ENCODE measurements around the gene RHD.

DNA sequence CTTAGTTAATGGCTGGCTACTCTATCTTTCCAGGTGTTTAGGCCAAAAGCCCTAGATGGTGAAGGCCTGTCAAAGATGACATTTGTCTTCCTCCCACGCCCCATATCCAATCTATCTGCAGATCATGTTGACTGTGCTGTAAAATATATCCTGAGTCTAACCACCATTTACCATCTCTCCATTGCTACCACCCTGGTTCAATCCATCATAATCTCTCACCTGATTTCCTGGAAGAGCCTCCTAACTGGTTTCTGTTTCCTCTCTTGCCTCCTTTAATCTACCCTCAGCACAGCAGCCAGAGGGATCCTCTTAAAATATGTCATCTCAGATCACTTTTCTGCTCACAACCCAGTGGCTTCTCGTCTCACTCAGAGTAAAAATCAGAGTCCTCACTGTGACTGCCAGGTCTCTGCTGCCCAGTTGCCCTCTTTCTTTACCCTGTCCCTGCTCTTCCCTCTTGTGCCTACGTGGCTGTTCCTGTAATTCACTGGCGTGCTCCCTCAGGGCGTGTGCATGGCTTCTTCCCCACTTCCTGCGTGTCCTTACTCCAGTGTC is 83.6 kb downstream of the RHD start:
- TF ChIP-seq, protein P1, sequence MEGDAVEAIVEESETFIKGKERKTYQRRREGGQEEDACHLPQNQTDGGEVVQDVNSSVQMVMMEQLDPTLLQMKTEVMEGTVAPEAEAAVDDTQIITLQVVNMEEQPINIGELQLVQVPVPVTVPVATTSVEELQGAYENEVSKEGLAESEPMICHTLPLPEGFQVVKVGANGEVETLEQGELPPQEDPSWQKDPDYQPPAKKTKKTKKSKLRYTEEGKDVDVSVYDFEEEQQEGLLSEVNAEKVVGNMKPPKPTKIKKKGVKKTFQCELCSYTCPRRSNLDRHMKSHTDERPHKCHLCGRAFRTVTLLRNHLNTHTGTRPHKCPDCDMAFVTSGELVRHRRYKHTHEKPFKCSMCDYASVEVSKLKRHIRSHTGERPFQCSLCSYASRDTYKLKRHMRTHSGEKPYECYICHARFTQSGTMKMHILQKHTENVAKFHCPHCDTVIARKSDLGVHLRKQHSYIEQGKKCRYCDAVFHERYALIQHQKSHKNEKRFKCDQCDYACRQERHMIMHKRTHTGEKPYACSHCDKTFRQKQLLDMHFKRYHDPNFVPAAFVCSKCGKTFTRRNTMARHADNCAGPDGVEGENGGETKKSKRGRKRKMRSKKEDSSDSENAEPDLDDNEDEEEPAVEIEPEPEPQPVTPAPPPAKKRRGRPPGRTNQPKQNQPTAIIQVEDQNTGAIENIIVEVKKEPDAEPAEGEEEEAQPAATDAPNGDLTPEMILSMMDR (IDR thresholded peaks at IDR 0.05): no peak
- TF ChIP-seq POLR2A (IDR thresholded peaks at IDR 0.05): no peak
